Astrocyte of the cerebellum (primary cell): ENCODE measurements around the gene NAA60.

Experiments used
- DNase-seq: peaks from one replicate; pipeline ENCODE4 v3.0.0-alpha.2; 2011; ENCODE audit warnings: low read depth
- H3K4me3 ChIP-seq: 2 replicates; pipeline ENCODE4 v1.5.1; 2011; ENCODE audit warnings: mild to moderate bottlenecking, low read depth, low read length, moderate library complexity
- CTCF ChIP-seq: IDR thresholded peaks from 2 replicates; pipeline ENCODE4 v1.5.1; 2012; ENCODE audit warnings: low read length, low read depth, moderate library complexity, mild to moderate bottlenecking; ENCODE audit errors: missing control alignments
- in situ Hi-C: cut with HindIII; loops from 2 replicates; pipeline ENCODE4 v1.10.0; 2017; ENCODE audit warnings: low sequenced_read_pairs

The NAA60 gene

GRCh38 chr16:3460585-3460984 is 17.1 kb downstream of the NAA60 start:
- no peak for TF ChIP-seq CTCF

DNA sequence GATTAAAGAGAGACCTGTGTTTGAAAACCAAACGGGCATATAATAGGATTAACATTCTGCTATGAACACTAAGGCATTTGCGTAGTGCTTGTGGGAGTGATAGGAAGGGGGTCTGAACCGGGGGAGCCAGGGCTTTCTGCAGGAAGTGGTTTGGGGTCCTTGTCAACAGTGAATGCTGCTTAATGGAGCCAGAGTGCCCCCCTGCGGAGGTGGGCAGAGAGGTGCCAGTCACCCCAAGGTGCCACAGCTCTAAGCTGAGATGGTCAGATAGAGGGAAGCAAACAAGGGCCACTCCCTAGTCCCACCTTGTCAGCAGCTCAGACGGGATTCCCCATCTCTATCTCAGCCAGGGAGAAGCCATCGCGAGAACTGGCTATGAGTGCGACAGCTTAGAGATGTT is 17.7 kb downstream of the NAA60 start:
- DNase-seq, result no peak
- in situ Hi-C loops, result no loop called here
- no peak for TF ChIP-seq CTCF
- no peak overlapping the region for H3K4me3 ChIP-seq

More at GRCh38 chr16:3460585-3460984, 17.1 kb downstream of the NAA60 start:
- no peak for DNase-seq
- in situ Hi-C loops, result no loop called here
- H3K4me3 ChIP-seq, result no peak overlapping the region

- no peak for TF ChIP-seq CTCF
- no peak for DNase-seq
- in situ Hi-C loops, result no loop called here
- no peak overlapping the region for H3K4me3 ChIP-seq
Observed at GRCh38 chr16:3465301-3465700, 21.8 kb downstream of the NAA60 start.

GRCh38 chr16:3465911-3466584 is 22.6 kb downstream of the NAA60 start:
- in situ Hi-C loops, result no loop called here
- no peak overlapping the region for H3K4me3 ChIP-seq
- TF ChIP-seq CTCF, result no peak
- no peak for DNase-seq

- no peak for DNase-seq
- H3K4me3 ChIP-seq, result no peak overlapping the region
- TF ChIP-seq CTCF, result no peak
- in situ Hi-C loops, result no loop called here
Observed at GRCh38 chr16:3467182-3467581, 23.7 kb downstream of the NAA60 start.

DNA sequence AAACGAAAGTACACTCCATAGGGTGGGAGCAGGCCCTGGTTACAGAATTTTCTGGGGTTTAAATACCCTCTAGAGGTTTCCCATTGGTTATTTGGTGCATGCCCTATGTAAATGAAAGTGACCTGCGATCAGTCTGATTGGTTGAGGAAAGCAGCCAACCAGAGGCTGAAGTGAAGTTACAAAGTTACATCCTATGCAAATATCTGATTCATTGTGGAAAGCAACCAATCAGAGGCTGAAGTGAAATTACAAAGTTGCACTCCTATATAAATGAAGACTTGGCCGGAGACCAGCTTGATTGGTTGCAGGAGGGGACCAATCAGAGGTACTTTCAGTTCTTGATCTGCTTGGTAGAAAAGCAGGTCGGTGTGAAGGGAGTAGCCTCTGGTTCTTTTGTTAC is 24.4 kb downstream of the NAA60 start:
- no peak overlapping the region for H3K4me3 ChIP-seq
- in situ Hi-C loops, result no loop called here
- no peak for DNase-seq
- TF ChIP-seq CTCF, result no peak
